SK-N-MC (cell line): Measurements from ENCODE around the gene GMDS.

ENCODE experiments used
- FOXP2 ChIP-seq: optimal IDR thresholded peaks from 2 replicates; pipeline ENCODE3; 2011; ENCODE audit warnings: mild to moderate bottlenecking, moderate library complexity; ENCODE audit not compliant: insufficient read depth; ENCODE audit errors: extremely low read length, control extremely low read depth
- POLR2AphosphoS5 ChIP-seq: IDR thresholded peaks from 2 replicates; pipeline ENCODE4 v1.6.1; 2012; ENCODE audit warnings: mild to moderate bottlenecking, low read depth, low read length, borderline replicate concordance

DNA sequence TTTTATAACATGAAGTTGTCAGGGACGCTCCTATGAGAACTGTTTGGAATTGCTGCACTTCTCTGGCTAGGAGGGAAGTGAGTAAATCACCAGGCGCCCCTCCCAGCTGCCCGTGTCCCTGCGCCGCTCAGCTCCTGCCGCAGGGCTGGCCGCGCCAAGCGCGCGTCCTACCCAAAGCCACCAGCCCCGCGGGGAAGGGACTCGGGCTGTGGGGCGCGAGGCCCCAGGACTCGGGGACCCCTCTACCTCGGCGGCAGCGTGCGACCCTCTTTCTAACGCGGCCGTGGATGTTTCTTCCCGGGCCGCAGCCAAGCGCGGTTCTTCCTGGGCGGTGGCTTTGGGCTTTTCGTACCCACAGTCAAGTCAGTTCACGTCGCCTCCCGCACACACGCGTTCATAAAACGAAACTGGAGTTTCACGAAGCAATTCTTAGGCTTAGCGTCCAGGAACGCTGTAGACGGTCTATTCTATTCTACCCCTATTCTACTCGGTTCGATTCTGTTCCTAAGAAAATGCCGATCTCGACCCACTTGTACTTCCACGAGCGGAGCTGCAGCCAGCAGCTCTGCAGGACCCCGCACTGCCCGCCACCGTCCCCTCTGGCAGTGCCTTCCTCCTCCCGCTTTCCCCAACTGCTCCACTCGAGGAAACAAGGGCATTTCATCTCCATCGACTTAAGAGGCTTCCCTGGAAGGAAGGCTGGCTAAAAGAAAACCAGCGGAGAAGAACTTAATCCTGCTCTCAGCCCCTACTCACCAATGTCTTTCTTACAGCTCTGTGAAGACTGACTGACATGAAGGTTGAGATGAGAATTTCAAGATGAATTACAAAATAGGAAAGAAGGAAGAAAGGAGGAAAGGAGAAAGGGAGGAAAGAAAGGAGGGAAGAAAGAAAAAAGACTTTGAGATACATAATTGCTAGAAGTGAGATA, 620.3 kb downstream of the GMDS start:
- TF ChIP-seq POLR2AphosphoS5: no peak
- TF ChIP-seq FOXP2: no peak
